ENCODE results near the gene ADD2. TPM values are rescaled to one million over a fixed set of nuclear protein-coding genes. Genes with fewer than 3 reads are reported as not detected.
A peak's percentile ranks its signal among the peaks of the same experiment; 100 is the strongest.

Gene ADD2
- total RNA-seq, 6 experiments from 2014 or later = not detected

DNA sequence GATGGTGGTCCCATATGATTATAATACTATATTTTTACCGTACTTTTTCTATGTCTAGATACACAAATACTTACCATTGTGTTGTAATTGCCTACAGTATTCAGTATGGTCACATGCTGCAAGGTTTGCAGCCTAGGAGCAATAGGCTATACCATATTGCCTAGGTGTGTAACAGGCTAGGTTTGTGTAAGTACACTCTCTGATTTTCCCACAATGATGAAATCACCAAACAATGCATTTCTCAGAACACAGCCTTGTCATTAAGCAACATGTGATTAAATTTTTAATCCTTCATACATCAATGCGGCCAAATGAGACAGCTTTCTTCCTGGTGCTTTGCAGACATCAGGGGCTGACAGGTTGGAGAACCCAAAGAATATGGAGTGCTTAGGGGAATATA lies 37.3 kb downstream of the ADD2 start:
- DNase-seq = no peak
- Mint-ChIP-seq H3K27ac (no peak overlapping the region), H3K27me3 (ENCODE audit: insufficient read depth) (peaks cover 17% of the 10 kb centered on the region)

DNA sequence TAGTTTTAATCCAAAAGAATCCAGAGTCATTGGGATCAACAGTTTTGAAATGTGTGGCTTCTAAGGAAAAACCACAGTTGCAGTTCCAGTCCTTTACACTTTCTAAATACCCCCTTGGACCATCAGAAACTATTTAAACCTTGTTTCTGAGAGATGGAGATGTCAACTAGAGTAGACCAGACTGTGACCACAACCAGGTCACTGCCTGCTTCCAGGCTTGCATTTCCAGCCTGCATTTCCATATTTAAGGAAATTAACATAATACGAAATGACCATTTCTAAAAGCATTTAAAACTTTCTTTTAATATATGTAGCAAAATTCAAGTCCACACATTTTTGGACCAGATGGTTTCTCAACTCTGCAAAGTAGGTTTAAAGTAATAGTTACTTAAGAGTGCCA lies 38.4 kb downstream of the ADD2 start:
- no peak overlapping the region for H3K4me3 Mint-ChIP-seq
- no peak overlapping the region for H3K27ac Mint-ChIP-seq
- H3K36me3 Mint-ChIP-seq (ENCODE audit: low read depth) = no peaks in the 10 kb centered on the region
- TF ChIP-seq, protein P1, sequence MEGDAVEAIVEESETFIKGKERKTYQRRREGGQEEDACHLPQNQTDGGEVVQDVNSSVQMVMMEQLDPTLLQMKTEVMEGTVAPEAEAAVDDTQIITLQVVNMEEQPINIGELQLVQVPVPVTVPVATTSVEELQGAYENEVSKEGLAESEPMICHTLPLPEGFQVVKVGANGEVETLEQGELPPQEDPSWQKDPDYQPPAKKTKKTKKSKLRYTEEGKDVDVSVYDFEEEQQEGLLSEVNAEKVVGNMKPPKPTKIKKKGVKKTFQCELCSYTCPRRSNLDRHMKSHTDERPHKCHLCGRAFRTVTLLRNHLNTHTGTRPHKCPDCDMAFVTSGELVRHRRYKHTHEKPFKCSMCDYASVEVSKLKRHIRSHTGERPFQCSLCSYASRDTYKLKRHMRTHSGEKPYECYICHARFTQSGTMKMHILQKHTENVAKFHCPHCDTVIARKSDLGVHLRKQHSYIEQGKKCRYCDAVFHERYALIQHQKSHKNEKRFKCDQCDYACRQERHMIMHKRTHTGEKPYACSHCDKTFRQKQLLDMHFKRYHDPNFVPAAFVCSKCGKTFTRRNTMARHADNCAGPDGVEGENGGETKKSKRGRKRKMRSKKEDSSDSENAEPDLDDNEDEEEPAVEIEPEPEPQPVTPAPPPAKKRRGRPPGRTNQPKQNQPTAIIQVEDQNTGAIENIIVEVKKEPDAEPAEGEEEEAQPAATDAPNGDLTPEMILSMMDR (IDR thresholded peaks at IDR 0.05) = no peak
- DNase-seq = no peak
- H3K9me3 Mint-ChIP-seq = no peaks in the 10 kb centered on the region
- peaks cover 7% of the 10 kb centered on the region for H3K4me1 Mint-ChIP-seq (ENCODE audit: low read depth)
- H3K27me3 Mint-ChIP-seq (ENCODE audit: insufficient read depth) = peaks cover 14% of the 10 kb centered on the region

More for the DNA sequence above, 37.3 kb downstream of the ADD2 start:
- Mint-ChIP-seq H3K9me3 (no peaks in the 10 kb centered on the region), H3K36me3 (ENCODE audit: low read depth) (no peaks in the 10 kb centered on the region), H3K4me1 (ENCODE audit: low read depth) (peaks cover 7% of the 10 kb centered on the region), H3K4me3 (no peak overlapping the region)
- TF ChIP-seq, protein P1 (IDR thresholded peaks at IDR 0.05) = no peak

DNA sequence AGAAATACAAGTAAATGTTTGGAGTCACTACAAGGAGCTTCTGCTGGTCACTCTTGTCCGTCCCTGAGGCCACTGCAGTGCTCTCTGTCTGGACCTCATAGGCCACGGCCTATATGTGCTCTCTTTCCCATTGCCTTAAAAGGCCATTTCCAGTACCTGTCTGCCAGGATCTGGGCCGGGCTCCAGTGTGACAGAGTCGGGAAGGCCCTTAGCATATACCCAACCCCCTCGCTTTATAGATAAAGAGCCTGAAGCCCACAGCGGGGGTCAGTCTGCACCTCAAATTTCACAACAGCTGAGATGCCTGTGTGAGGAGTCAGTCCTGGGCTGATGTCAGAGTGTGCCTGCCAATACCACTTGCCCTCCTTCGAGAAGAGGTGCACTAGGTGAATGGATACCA lies 39.9 kb downstream of the ADD2 start:
- Mint-ChIP-seq H3K4me1 (ENCODE audit: low read depth) (peaks cover 7% of the 10 kb centered on the region), H3K9me3 (no peaks in the 10 kb centered on the region), H3K4me3 (no peak overlapping the region), H3K27ac (no peak overlapping the region), H3K27me3 (ENCODE audit: insufficient read depth) (peaks cover 14% of the 10 kb centered on the region), H3K36me3 (ENCODE audit: low read depth) (no peaks in the 10 kb centered on the region)
- TF ChIP-seq, protein P1 (IDR thresholded peaks at IDR 0.05) = no peak
- DNase-seq = no peak

DNA sequence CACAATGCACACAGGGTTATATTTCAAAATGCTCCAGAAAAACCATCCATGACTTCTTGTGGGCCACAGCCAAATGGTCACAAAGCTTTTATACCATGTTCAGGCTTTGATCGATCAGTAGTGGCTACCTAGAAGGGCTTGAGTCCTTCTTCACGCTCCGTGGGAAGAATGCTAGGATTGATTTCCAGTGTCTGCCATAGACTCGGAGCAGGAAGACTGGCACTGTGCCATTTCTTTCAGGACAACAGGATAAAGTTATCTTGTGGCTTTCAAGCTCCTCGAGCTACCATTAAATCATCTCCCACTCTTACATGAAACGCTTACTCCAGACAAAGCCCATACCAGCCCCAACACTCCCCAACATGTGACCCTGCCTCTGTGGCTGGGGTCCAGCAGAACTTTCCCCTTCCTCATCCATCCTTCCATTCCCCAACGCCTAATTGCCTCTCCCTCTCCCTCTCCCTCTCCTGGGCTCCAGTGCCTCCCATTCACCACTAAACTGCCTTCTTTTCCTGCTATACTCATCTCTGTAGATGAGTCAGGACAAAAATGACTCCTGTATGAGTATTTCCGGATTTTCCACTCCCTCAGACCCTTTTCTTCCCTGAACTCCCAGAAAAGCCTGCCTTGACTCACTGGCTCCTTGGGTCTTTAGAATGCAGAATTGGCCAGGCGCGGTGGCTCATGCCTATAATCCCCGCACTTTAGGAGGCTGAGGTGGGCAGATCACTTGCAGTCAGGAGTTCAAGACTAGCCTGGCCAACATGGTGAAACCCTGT lies 40.9 kb downstream of the ADD2 start:
- TF ChIP-seq, protein P1 (IDR thresholded peaks at IDR 0.05) = no peak
- H3K4me3 Mint-ChIP-seq = no peak overlapping the region
- peaks cover 14% of the 10 kb centered on the region for H3K27me3 Mint-ChIP-seq (ENCODE audit: insufficient read depth)

DNA sequence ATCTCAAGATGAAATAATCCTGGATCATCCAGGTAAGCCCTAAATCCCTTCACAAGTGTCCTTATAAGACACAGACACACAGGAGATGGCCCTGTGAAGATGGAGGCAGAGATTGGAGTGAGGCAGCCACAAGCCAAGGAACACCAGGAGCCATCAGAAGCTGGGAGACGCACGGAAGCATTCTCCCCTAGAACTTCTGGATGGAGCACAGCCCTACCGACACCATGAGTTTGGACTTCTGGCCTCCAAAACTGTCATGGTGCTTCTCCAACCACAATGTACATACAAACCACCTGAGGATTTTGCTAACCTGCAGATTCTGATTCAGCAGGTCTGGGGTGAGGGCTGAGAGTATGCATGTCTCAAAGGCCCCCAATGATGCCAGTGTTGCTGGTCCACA lies 42.5 kb downstream of the ADD2 start:
- H3K36me3 Mint-ChIP-seq (ENCODE audit: low read depth) = no peaks in the 10 kb centered on the region
- no peak overlapping the region for H3K27ac Mint-ChIP-seq
- TF ChIP-seq, protein P1 (IDR thresholded peaks at IDR 0.05) = no peak
- peaks cover 11% of the 10 kb centered on the region; the same call in 1 of the 2 replicates for H3K27me3 Mint-ChIP-seq (ENCODE audit: insufficient read depth)
- DNase-seq = no peak
- H3K4me1 Mint-ChIP-seq (ENCODE audit: low read depth) = peaks cover 7% of the 10 kb centered on the region
- H3K4me3 Mint-ChIP-seq = no peak overlapping the region
- H3K9me3 Mint-ChIP-seq = no peaks in the 10 kb centered on the region

More for the DNA sequence above, 40.9 kb downstream of the ADD2 start:
- H3K4me1 Mint-ChIP-seq (ENCODE audit: low read depth) = peaks cover 7% of the 10 kb centered on the region
- H3K27ac Mint-ChIP-seq = no peak overlapping the region
- H3K9me3 Mint-ChIP-seq = no peaks in the 10 kb centered on the region
- DNase-seq = peak; percentile 42
- H3K36me3 Mint-ChIP-seq (ENCODE audit: low read depth) = no peaks in the 10 kb centered on the region
